Caco-2 (cell line): ENCODE results near the gene SLC1A2. TPM values are rescaled to one million over a fixed set of nuclear protein-coding genes. Genes with fewer than 3 reads are reported as not detected.

Experiments
- BruUV-seq: library from RNA; stranded (reverse); fragments of 400-500 nt; replicated peaks from 2 replicates; lab custom pipeline; 2021; lab: Mats Ljungman, UMichigan
- CTCF ChIA-PET: fragments of 300-600 bp; sonication (Branson Sonifier 250); formaldehyde crosslinking; loops from one replicate; lab custom pipeline; 2022; ENCODE audit warnings: antibody characterized with exemption; lab: Charles Lee
- POLR2A ChIA-PET: fragments of 300-600 bp; sonication (Branson Sonifier 250); formaldehyde crosslinking; loops from one replicate; lab custom pipeline; 2022; ENCODE audit warnings: antibody characterized with exemption; lab: Charles Lee
- DNase-seq, 2 experiments: peaks; one replicate each; pipeline versions ENCODE4 v3.0.0 to v3.0.0-alpha.2; 2020 to 2022
- H3K27me3 ChIP-seq: replicated peaks from 2 replicates; pipeline ENCODE4 v1.6.0; 2011; ENCODE audit warnings: low read length; ENCODE audit not compliant: control insufficient read depth, insufficient read depth
- H3K36me3 ChIP-seq: 2 replicates; pipeline ENCODE4 v1.5.1; 2011; ENCODE audit warnings: low read length; ENCODE audit not compliant: control insufficient read depth, insufficient read depth
- H3K4me1 ChIP-seq: fragments of 250-450 bp; sonication (Bioruptor Pico); 2 replicates; pipeline ENCODE4 v1.5.1; 2020; ENCODE audit warnings: mild to moderate bottlenecking
- H3K4me3 ChIP-seq: 2 replicates; pipeline ENCODE4 v1.5.1; 2011; ENCODE audit warnings: low read depth, mild to moderate bottlenecking, control low read depth, low read length
- H3K9me3 ChIP-seq: fragments of 250-450 bp; sonication (Bioruptor Pico); 2 replicates; pipeline ENCODE4 v1.5.1; 2020; ENCODE audit warnings: mild to moderate bottlenecking, moderate library complexity
- H3K27ac Mint-ChIP-seq: one replicate; pipeline ENCODE4 v1.8.0; 2022; ENCODE audit warnings: mixed read lengths; ENCODE audit not compliant: unreplicated experiment
- H3K27me3 Mint-ChIP-seq: one replicate; pipeline ENCODE4 v1.8.0; 2022; ENCODE audit warnings: mixed read lengths; ENCODE audit not compliant: insufficient read depth, unreplicated experiment
- H3K36me3 Mint-ChIP-seq: one replicate; pipeline ENCODE4 v1.8.0; 2022; ENCODE audit warnings: mild to moderate bottlenecking, mixed read lengths; ENCODE audit not compliant: insufficient read depth, unreplicated experiment
- H3K4me1 Mint-ChIP-seq: one replicate; pipeline ENCODE4 v1.8.0; 2022; ENCODE audit warnings: low read depth, mixed read lengths; ENCODE audit not compliant: unreplicated experiment
- H3K4me3 Mint-ChIP-seq: one replicate; pipeline ENCODE4 v1.8.0; 2022; ENCODE audit warnings: mild to moderate bottlenecking, moderate library complexity, mixed read lengths; ENCODE audit not compliant: unreplicated experiment
- H3K9me3 Mint-ChIP-seq: one replicate; pipeline ENCODE4 v1.8.0; 2022; ENCODE audit warnings: mixed read lengths; ENCODE audit not compliant: unreplicated experiment
- intact Hi-C: fragments of 100-400 bp; cut with micrococcal nuclease; formaldehyde crosslinking; loops from one replicate; pipeline ENCODE4 v1.10.0; 2022; ENCODE audit not compliant: unreplicated experiment
- total RNA-seq: library from RNA; stranded (reverse); gene quantifications from 2 replicates; pipeline ENCODE4 v1.2.3, GENCODE V29; 2022
- TF ChIP-seq, protein P1 (sequence below), 2 experiments: fragments of 200-600 bp in 1 of 2; IDR thresholded peaks; 1 replicate in 1 of 2; 2 replicates in 1 of 2; pipeline versions ENCODE4 v1.5.1 to v1.8.0; 2011 to 2022; ENCODE audit warnings: antibody characterized with exemption in 1 of 2, control low read depth in 1 of 2, inconsistent platforms in 1 of 2, low read depth in 1 of 2, low read length in 1 of 2, mild to moderate bottlenecking in 1 of 2, moderate library complexity in 1 of 2; ENCODE audit not compliant: insufficient read depth in 1 of 2, severe bottlenecking in 1 of 2, unreplicated experiment in 1 of 2

SLC1A2 gene
- total RNA-seq, 1 experiment from 2014 or later = 2.0 TPM

DNA sequence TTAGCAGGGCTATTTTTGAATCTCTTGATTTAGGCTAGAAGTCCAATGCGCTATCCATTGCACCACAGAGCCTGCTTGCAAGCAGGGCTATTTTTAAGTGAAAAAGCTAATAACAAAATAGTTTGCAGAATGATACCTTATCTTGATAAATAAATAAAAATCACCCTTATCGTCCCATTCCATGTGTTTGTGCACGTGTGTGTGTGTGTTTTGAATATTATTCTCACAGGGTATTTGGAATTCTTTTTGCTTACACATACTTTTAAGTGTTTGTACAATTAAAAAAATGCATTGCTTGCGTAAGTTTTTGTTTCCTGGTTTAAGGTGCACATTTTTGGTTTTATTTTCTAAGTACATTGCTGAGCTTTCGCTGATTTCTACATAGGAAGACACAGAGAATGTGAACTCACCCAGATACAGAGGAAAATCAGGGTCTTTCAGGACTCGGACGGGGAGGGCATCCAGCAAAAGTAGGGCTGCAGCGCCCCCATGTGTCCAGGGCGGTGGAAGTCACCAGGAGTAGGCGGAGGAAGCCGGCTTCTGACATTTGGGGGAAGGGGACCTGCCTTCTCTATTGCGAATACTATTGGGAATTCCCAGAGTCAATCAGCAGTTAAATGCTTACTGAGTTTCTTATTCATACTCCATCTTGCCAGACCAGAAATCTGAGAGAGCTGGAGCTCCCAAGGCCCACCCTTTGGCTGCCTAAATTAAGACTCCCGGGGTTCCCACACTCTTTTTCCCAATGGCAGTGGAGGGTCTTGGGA is 27.3 kb downstream of the SLC1A2 start:
- H3K4me1 Mint-ChIP-seq = peaks cover 12% of the 10 kb centered on the region
- H3K27ac Mint-ChIP-seq = no peak overlapping the region
- POLR2A ChIA-PET = no interaction called here
- intact Hi-C loops = loop anchor here (1.0 to 5.0 kb wide), 8 partner anchors 87 to 879 kb away; partner anchors contain the start of gene ELF5
- no peaks in the 10 kb centered on the region for H3K9me3 Mint-ChIP-seq
- no peak overlapping the region for H3K4me3 ChIP-seq
- H3K9me3 ChIP-seq = no peaks in the 10 kb centered on the region
- CTCF ChIA-PET = interaction anchor here (0.6 to 1.6 kb wide), 8 partner anchors 12 to 477 kb away, joined by 3 to 9 read pairs (median 3); partner anchors contain the start of gene SLC1A2
- BruUV-seq = no TSS peak
- no peaks in the 10 kb centered on the region for H3K36me3 ChIP-seq
- H3K4me3 Mint-ChIP-seq = peak overlapping the region; percentile 12
- no peaks in the 10 kb centered on the region for H3K27me3 ChIP-seq
- no peaks in the 10 kb centered on the region for H3K36me3 Mint-ChIP-seq
- DNase-seq = peak; percentile 81 to 94
- H3K27me3 Mint-ChIP-seq = no peaks in the 10 kb centered on the region
- H3K4me1 ChIP-seq = peaks cover 24% of the 10 kb centered on the region; the same call in 1 of the 2 replicates
- TF ChIP-seq, protein P1, sequence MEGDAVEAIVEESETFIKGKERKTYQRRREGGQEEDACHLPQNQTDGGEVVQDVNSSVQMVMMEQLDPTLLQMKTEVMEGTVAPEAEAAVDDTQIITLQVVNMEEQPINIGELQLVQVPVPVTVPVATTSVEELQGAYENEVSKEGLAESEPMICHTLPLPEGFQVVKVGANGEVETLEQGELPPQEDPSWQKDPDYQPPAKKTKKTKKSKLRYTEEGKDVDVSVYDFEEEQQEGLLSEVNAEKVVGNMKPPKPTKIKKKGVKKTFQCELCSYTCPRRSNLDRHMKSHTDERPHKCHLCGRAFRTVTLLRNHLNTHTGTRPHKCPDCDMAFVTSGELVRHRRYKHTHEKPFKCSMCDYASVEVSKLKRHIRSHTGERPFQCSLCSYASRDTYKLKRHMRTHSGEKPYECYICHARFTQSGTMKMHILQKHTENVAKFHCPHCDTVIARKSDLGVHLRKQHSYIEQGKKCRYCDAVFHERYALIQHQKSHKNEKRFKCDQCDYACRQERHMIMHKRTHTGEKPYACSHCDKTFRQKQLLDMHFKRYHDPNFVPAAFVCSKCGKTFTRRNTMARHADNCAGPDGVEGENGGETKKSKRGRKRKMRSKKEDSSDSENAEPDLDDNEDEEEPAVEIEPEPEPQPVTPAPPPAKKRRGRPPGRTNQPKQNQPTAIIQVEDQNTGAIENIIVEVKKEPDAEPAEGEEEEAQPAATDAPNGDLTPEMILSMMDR (IDR thresholded peaks at IDR 0.05; ENCODE audit: insufficient read depth in 1 of 2, low read depth in 1 of 2, low read length in 1 of 2, severe bottlenecking in 1 of 2, unreplicated experiment in 1 of 2) = peak; percentile 94 to 95

DNA sequence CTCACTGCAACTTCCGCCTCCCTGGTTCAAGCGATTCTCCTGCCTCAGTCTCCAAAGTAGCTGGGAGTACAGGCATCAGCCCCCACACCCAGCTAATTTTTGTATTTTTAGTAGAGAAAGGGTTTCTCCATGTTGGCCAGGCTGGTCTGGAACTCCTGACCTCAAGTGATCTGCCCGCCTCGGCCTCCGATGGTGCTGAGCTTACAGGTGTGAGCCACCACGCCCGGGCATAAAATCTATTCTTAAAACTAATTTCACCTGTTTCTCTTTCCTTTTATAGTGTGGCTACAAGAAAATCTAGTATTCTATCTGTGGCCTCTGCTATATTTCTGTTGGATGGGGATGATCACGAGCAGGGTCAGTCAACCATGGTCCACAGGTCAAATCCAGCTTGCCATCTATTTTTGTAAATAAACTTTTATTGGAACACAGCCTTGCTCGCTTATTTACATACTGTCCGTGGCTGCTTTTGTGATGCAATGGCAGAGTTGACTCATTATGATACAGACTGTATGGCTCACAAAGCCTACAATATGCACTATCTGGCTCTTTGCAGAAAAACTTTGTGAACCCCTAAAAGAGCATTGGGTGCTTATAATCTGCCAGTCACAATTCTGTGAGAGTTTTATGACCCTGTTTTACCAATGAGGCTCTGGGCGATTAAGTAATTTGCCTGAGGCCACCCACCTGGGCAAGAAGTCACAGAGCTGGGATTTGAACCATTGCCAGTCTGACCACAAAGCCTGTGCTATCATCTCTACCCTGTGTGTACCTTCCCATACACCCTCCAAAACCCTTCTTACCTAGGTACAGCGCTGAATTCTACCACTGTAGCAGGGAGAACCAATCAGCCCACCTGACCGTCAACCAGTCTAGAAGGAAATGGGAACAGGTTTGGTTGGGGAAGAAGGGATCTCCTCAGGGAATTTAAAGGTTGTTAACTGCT is 28.3 kb downstream of the SLC1A2 start:
- H3K4me1 ChIP-seq = peaks cover 24% of the 10 kb centered on the region; the same call in 1 of the 2 replicates
- no TSS peak for BruUV-seq
- Mint-ChIP-seq H3K36me3 (no peaks in the 10 kb centered on the region), H3K27ac (no peak overlapping the region), H3K27me3 (no peaks in the 10 kb centered on the region), H3K4me3 (no peak overlapping the region), H3K4me1 (peaks cover 12% of the 10 kb centered on the region), H3K9me3 (no peaks in the 10 kb centered on the region)
- TF ChIP-seq, protein P1 (IDR thresholded peaks at IDR 0.05; ENCODE audit: insufficient read depth in 1 of 2, low read depth in 1 of 2, low read length in 1 of 2, severe bottlenecking in 1 of 2, unreplicated experiment in 1 of 2) = no peak
- H3K4me3 ChIP-seq = no peak overlapping the region
- no peaks in the 10 kb centered on the region for H3K27me3 ChIP-seq
- H3K36me3 ChIP-seq = no peaks in the 10 kb centered on the region
- CTCF ChIA-PET = interaction anchor here (0.9 to 1.2 kb wide), 4 partner anchors 13 to 475 kb away, joined by 3 to 9 read pairs (median 4); no protein-coding TSS in a partner anchor
- POLR2A ChIA-PET = no interaction called here
- no peaks in the 10 kb centered on the region for H3K9me3 ChIP-seq
- intact Hi-C loops = loop anchor here (5.0 kb wide), 2 partner anchors 154 to 219 kb away; no protein-coding TSS in a partner anchor
- no peak for DNase-seq
